Bronchial epithelial cell (primary cell): ENCODE results near the gene YY1. TPM values are rescaled to one million over a fixed set of nuclear protein-coding genes. Genes with fewer than 3 reads are reported as not detected.

Source experiments
- DNase-seq: peaks from one replicate; pipeline ENCODE4 v3.0.0-alpha.2; 2010; ENCODE audit warnings: low read depth
- FAIRE-seq: peaks from 2 replicates; lab custom pipeline; 2011; peaks lifted over from hg19 to GRCh38; lab: Jason Lieb, UNC
- H3K27me3 ChIP-seq: 2 replicates; pipeline ENCODE4 v1.5.1; 2011; ENCODE audit warnings: low read length; ENCODE audit not compliant: control insufficient read depth, insufficient read depth
- H3K36me3 ChIP-seq: 2 replicates; pipeline ENCODE4 v1.5.1; 2011; ENCODE audit warnings: low read length; ENCODE audit not compliant: control insufficient read depth, insufficient read depth
- H3K4me3 ChIP-seq: 2 replicates; pipeline ENCODE4 v1.5.1; 2011; ENCODE audit warnings: mild to moderate bottlenecking, low read depth, low read length, control low read depth
- total RNA-seq: library from RNA; depleted of rRNA; stranded (reverse); fragments of >200 nt; gene quantifications from 2 replicates; pipeline ENCODE4 v1.2.1, GENCODE V29; 2014
- TF ChIP-seq, protein P1 (sequence below): IDR thresholded peaks from 2 replicates; pipeline ENCODE4 v1.5.1; 2011; ENCODE audit warnings: mild to moderate bottlenecking, moderate library complexity, low read length, control low read depth, inconsistent platforms; ENCODE audit not compliant: insufficient read depth, severe bottlenecking

YY1 gene
- total RNA-seq, 1 donor from 2014 or later, result 50.5 TPM

DNA sequence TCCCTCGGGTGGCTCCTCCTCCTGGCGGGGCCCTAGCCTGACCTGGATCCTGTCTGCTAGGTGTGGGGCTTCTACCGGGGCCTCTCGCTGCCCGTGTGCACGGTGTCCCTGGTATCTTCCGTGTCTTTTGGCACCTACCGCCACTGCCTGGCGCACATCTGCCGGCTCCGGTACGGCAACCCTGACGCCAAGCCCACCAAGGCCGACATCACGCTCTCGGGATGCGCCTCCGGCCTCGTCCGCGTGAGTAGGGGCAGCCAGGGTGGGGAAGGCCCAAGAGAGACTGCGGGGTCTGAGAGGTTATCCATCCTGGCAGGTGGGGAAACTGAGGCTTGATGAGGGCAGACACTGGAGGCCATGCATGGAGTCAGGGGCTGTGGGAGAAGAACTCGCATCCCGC, 88.2 kb downstream of the YY1 start:
- H3K4me3 ChIP-seq, result no peak overlapping the region
- H3K36me3 ChIP-seq, result no peaks in the 10 kb centered on the region
- H3K27me3 ChIP-seq, result no peaks in the 10 kb centered on the region
- TF ChIP-seq, protein P1, sequence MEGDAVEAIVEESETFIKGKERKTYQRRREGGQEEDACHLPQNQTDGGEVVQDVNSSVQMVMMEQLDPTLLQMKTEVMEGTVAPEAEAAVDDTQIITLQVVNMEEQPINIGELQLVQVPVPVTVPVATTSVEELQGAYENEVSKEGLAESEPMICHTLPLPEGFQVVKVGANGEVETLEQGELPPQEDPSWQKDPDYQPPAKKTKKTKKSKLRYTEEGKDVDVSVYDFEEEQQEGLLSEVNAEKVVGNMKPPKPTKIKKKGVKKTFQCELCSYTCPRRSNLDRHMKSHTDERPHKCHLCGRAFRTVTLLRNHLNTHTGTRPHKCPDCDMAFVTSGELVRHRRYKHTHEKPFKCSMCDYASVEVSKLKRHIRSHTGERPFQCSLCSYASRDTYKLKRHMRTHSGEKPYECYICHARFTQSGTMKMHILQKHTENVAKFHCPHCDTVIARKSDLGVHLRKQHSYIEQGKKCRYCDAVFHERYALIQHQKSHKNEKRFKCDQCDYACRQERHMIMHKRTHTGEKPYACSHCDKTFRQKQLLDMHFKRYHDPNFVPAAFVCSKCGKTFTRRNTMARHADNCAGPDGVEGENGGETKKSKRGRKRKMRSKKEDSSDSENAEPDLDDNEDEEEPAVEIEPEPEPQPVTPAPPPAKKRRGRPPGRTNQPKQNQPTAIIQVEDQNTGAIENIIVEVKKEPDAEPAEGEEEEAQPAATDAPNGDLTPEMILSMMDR, result no peak
- DNase-seq (no peak), FAIRE-seq (no peak)

DNA sequence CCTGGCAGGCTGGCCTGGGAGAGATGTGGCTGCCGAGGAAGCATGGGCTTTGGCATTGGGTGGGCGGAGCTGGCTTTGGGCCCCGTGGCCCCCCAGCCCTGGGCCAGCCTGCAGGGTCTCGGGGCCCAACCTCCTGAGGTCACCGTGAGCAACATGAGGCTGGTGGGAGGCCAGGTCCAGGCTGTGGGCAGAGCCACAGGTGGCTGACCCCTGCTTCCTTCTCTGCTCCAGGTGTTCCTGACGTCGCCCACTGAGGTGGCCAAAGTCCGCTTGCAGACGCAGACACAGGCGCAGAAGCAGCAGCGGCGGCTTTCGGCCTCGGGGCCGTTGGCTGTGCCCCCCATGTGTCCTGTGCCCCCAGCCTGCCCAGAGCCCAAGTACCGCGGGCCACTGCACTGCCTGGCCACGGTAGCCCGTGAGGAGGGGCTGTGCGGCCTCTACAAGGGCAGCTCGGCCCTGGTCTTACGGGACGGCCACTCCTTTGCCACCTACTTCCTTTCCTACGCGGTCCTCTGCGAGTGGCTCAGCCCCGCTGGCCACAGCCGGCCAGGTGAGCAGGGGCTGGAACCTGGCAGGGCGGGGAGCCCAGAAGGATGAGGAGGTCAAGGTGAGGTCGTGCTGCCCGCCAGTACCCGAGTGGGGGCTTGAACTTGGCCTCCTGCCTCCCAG, 89.7 kb downstream of the YY1 start:
- no peaks in the 10 kb centered on the region for H3K27me3 ChIP-seq
- TF ChIP-seq, protein P1, result no peak
- FAIRE-seq, result no peak

DNA sequence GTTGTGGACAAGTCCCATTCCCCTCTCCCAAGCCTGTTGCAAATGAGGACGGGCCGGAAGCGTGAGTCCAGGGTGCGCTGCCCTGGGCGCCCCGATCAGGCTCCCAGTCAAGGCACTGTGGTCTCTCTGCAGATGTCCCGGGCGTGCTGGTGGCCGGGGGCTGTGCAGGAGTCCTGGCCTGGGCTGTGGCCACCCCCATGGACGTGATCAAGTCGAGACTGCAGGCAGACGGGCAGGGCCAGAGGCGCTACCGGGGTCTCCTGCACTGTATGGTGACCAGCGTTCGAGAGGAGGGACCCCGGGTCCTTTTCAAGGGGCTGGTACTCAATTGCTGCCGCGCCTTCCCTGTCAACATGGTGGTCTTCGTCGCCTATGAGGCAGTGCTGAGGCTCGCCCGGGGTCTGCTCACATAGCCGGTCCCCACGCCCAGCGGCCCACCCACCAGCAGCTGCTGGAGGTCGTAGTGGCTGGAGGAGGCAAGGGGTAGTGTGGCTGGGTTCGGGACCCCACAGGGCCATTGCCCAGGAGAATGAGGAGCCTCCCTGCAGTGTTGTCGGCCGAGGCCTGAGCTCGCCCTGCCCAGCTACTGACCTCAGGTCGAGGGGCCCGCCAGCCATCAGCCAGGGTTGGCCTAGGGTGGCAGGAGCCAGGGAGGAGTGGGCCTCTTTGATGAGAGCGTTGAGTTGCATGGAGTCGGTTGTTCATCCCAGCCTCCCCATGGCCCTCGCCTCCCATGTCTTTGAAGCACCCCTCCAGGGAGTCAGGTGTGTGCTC, 90.5 kb downstream of the YY1 start:
- FAIRE-seq, result no peak
- DNase-seq, result no peak
- Histone ChIP-seq H3K36me3 (no peaks in the 10 kb centered on the region), H3K27me3 (no peaks in the 10 kb centered on the region), H3K4me3 (no peak overlapping the region)
- TF ChIP-seq, protein P1, result no peak

More for the DNA sequence above, 89.7 kb downstream of the YY1 start:
- H3K36me3 ChIP-seq, result no peaks in the 10 kb centered on the region
- H3K4me3 ChIP-seq, result no peak overlapping the region
- DNase-seq, result no peak

DNA sequence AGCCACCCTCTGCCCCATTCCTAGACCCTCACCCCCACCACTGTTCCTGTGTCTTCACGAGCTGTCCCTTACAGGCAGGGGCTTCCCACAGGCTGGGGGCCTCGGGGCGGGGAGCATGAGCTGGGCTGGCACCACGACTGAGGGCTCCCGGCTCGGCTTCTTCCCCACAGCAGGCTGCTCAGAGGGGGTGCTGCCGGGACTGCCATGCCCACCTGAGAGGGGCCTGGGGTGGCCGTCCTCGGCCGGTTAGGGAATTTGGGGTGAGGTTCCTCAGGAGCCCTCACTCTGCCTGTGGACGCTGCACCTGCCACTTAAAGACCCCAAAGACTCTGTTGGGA, 91.0 kb downstream of the YY1 start:
- no peak for FAIRE-seq
- Histone ChIP-seq H3K27me3 (no peaks in the 10 kb centered on the region), H3K36me3 (peaks cover 2% of the 10 kb centered on the region), H3K4me3 (no peak overlapping the region)
- TF ChIP-seq, protein P1, result no peak
- DNase-seq, result no peak

DNA sequence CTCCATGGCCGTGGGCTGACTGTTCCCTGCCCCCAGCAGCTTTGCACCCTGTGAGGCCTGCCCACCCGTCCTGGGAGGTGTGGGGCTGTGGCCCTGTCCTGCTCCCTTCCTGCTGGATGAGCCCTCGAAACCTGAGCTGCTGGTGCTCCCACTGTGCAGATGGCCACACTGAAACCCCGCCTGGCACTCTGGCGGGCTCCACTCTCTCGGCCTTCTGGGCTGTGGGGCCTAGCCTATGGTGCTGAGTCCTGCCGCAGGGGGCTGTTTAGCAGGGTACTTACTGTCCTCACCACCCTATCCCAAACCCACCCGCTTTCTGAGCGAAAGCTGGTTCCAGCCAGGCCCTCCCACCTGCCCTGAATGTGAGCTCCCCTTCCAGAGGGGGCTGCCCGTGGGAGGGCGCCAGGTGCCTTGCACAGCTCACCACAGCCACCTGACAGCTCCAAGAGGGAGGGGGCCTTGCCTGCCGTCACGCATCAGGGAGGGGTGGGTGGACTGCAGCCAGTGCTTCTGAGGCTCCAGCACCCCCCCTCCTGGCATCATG, 91.5 kb downstream of the YY1 start:
- H3K27me3 ChIP-seq, result no peaks in the 10 kb centered on the region
- no peak overlapping the region for H3K4me3 ChIP-seq
- DNase-seq (no peak), FAIRE-seq (no peak)
- TF ChIP-seq, protein P1, result no peak
- peaks cover 4% of the 10 kb centered on the region for H3K36me3 ChIP-seq
